SK-N-MC (cell line): ENCODE results near the gene SPOUT1.

Experiments
- EZH2 ChIP-seq: fragments of 200-600 bp; sonication (generic); IDR thresholded peaks from one replicate; pipeline ENCODE4 v1.6.1; 2017; ENCODE audit warnings: antibody characterized with exemption
- FOXP2 ChIP-seq: optimal IDR thresholded peaks from 2 replicates; pipeline ENCODE3; 2011; ENCODE audit warnings: mild to moderate bottlenecking, moderate library complexity; ENCODE audit not compliant: insufficient read depth; ENCODE audit errors: extremely low read length, control extremely low read depth
- POLR2AphosphoS5 ChIP-seq: IDR thresholded peaks from 2 replicates; pipeline ENCODE4 v1.6.1; 2012; ENCODE audit warnings: mild to moderate bottlenecking, low read depth, low read length, borderline replicate concordance

DNA sequence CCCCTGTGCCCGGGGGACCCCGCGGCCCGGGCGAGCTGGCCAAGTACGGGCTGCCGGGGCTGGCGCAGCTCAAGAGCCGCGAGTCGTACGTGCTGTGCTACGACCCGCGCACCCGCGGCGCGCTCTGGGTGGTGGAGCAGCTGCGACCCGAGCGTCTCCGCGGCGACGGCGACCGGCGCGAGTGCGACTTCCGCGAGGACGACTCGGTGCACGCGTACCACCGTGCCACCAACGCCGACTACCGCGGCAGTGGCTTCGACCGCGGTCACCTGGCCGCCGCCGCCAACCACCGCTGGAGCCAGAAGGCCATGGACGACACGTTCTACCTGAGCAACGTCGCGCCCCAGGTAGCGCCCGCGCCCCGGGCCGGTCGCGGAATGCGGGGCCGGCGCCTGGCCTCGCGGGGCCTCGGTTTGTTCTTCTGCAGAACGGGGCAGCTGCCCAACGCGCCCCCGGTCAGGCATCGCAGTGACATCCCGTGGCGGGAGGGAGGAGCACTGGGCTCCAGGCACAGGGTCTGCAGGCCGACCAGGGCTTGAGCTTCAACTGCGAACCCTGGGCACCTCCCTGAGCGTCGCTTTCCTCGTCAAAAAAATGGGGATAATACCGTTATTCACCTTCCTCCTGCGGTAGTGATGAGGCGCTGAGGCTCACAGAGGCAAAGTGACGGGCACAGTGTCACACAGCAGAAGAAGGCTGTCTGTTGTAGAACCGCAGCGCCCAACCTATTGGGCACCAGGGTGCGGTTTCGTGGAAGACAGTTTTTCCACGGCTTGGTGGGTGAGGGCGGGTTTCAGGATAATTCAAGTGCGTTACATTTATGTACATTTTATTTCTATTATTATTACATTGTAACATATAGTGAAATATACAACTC, 10.5 kb downstream of the SPOUT1 start:
- TF ChIP-seq POLR2AphosphoS5, result no peak
- TF ChIP-seq EZH2, result no peak
- no peak for TF ChIP-seq FOXP2
